ENCODE measurements around the gene ZNF530. TPM values are rescaled to one million over a fixed set of nuclear protein-coding genes. Genes with fewer than 3 reads are reported as not detected.
A peak's percentile ranks its signal among the peaks of the same experiment; 100 is the strongest.

The ZNF530 gene
- total and polyA plus RNA-seq, 11 donors = 2.7 to 8.7 (median 4.9) TPM

- H3K9me3 ChIP-seq = peaks cover 2 to 63% (median 50%) of the 10 kb centered on the region in 12 donors
- ATAC-seq = no peak
- H3K27me3 ChIP-seq = no peaks in the 10 kb centered on the region
- H3K4me3 ChIP-seq = no peak overlapping the region
- intact Hi-C loops (cut with DNase I) = loop anchor here in 3 of 10 donors (5.0 kb wide), 3 partner anchors 49 to 576 kb away; partner anchors contain the start of genes ZNF329 (in 1 of the 3) and ZNF549 (in 1 of the 3)
- DNase-seq = no peak
- H3K4me1 ChIP-seq = peaks cover 0 to 22% (median 12%) of the 10 kb centered on the region in 12 donors
- H3K27ac ChIP-seq = no peak overlapping the region
- no peak for TF ChIP-seq POLR2A (IDR thresholded peaks at IDR 0.05)
- TF ChIP-seq CTCF (IDR thresholded peaks at IDR 0.05) = no peak
- H3K36me3 ChIP-seq = peaks cover 18 to 55% (median 48%) of the 10 kb centered on the region in 9 donors
Measured at GRCh38 chr19:57576661-57577060, 23.0 kb upstream of the ZNF530 start.

- WGBS, 4 donors = 0 to 1% (median 0%) methylated on average over 18 to 62 of the region's 62 CpGs
- peak; percentile 97 to 99 (median 98) for DNase-seq
- Histone ChIP-seq H3K36me3 (peaks cover 4 to 35% (median 28%) of the 10 kb centered on the region in 9 donors), H3K27ac (peak within 1 kb of the TSS in 11 of 12 donors; percentile 58 to 87 (median 78)), H3K9me3 (peaks cover 0 to 56% (median 30%) of the 10 kb centered on the region in 12 donors), H3K4me1 (peaks cover 0 to 30% (median 18%) of the 10 kb centered on the region in 12 donors), H3K4me3 (peak within 1 kb of the TSS; percentile 68 to 100 (median 95)), H3K27me3 (no peaks in the 10 kb centered on the region)
- TF ChIP-seq POLR2A (IDR thresholded peaks at IDR 0.05) (peak in 1 of 2 donors; percentile 38), CTCF (IDR thresholded peaks at IDR 0.05) (peak in 7 of 12 donors; percentile 7 to 53 (median 28))
- intact Hi-C loops (cut with DNase I) = loop anchor here in 3 of 10 donors (5.0 kb wide), 3 partner anchors 51 to 574 kb away; partner anchors contain the start of genes ZNF329 (in 1 of the 3) and ZNF549 (in 1 of the 3)
- peak; percentile 95 to 99 (median 98) for ATAC-seq
Measured at GRCh38 chr19:57578487-57579205, 21.0 kb upstream of the ZNF530 start, which contains the start of gene ZNF416. Gene ZNF416 (minus strand): TSS chr19:57578911. CDS start chr19:57578704, 207 bp downstream.

- TF ChIP-seq POLR2A (IDR thresholded peaks at IDR 0.05) = no peak
- TF ChIP-seq CTCF (IDR thresholded peaks at IDR 0.05) = no peak
- Histone ChIP-seq H3K27ac (peak overlapping the region in 8 of 12 donors; percentile 64 to 84 (median 70)), H3K9me3 (peaks cover 0 to 50% (median 20%) of the 10 kb centered on the region in 12 donors), H3K4me3 (peak overlapping the region in 11 of 12 donors; percentile 54 to 90 (median 81)), H3K27me3 (no peaks in the 10 kb centered on the region), H3K4me1 (peaks cover 0 to 32% (median 20%) of the 10 kb centered on the region in 12 donors), H3K36me3 (peaks cover 0 to 27% (median 0%) of the 10 kb centered on the region in 9 donors)
- WGBS, 4 donors = 36 to 50% (median 38%) methylated on average over 16 to 21 of the region's 21 CpGs
- no peak for ATAC-seq
- intact Hi-C loops (cut with DNase I) = loop anchor here in 1 of 10 donors (10.0 kb wide), 1 partner anchor 422 kb away; the partner anchor contains the start of gene ZNF606
- no peak for DNase-seq
Measured at GRCh38 chr19:57583104-57583520, 16.6 kb upstream of the ZNF530 start.
